NB4 (cell line): ENCODE data around the gene BAZ1A.

ENCODE experiments used
- CTCF ChIP-seq: IDR thresholded peaks from one replicate; pipeline ENCODE4 v1.5.1; 2012; ENCODE audit warnings: low read depth, low read length
- MAX ChIP-seq: IDR thresholded peaks from 2 replicates; pipeline ENCODE4 v1.6.1; 2011; ENCODE audit warnings: low read depth, low read length
- MYC ChIP-seq: IDR thresholded peaks from 2 replicates; pipeline ENCODE4 v1.6.1; 2011; ENCODE audit warnings: low read depth, low read length
- POLR2A ChIP-seq: IDR thresholded peaks from 2 replicates; pipeline ENCODE4 v1.6.1; 2011; ENCODE audit warnings: mild to moderate bottlenecking; ENCODE audit not compliant: insufficient read length; ENCODE audit errors: extremely low read depth

GRCh38 chr14:34843011-34843554 lies 32.1 kb downstream of the BAZ1A start:
- TF ChIP-seq CTCF (no peak), POLR2A (no peak), MAX (no peak), MYC (no peak)
